ENCODE data around the gene EYA2.

GRCh38 chr20:46946181-46946624, 51.6 kb downstream of the EYA2 start:
- no peak for TF ChIP-seq CTCF (IDR thresholded peaks at IDR 0.05)
- TF ChIP-seq POLR2A (IDR thresholded peaks at IDR 0.05): no peak
- TF ChIP-seq POLR2AphosphoS5 (IDR thresholded peaks at IDR 0.05): no peak

Data from sigmoid colon (tissue), 4 donors.